Right lobe of liver (tissue), 4 donors: ENCODE data around the gene EID3.

Source experiments
- CTCF ChIP-seq, 4 donors: fragments of 200-600 bp in 3 of 4; fragments of 450-650 bp in 1 of 4; IDR thresholded peaks; one replicate each; pipeline versions ENCODE4 v1.5.1 to v1.8.0; 2016 to 2022; ENCODE audit warnings: antibody characterized with exemption in 4 of 4, mild to moderate bottlenecking in 2 of 4
- POLR2A ChIP-seq: fragments of 450-650 bp; IDR thresholded peaks from one replicate; pipeline ENCODE4 v1.6.1; 2017; ENCODE audit warnings: antibody characterized with exemption, mild to moderate bottlenecking
- donor health status: DM: no; HTN: no; CAD: no.
- donor health status: DM: no; HTN: no; CAD: no.
- donor health status: DM: no; HTN: yes; CAD: no.

DNA sequence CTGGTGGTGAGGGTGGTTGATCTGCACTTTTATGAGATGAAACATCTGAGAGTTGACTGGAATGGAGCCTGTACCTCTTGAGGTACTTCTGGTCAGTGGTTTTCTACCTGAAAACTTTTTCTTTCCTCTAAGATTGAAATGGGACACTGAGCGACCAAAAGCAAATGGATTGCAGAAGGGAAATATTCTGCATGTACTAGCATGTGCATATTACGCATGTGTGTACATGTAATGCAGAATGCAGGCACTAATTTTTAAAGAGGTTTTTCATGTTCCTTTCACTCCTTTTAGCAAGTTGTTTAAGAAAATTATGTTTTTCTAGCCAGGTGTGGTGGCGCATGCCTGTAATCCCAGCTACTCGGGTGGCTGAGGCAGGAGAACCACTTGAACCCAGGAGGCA lies 28.7 kb upstream of the EID3 start:
- TF ChIP-seq CTCF (IDR thresholded peaks at IDR 0.05) (no peak), POLR2A (no peak)
